K562 (cell line): ENCODE measurements around the gene SLC2A6. TPM values are rescaled to one million over a fixed set of nuclear protein-coding genes. Genes with fewer than 3 reads are reported as not detected.
A peak's percentile ranks its signal among the peaks of the same experiment; 100 is the strongest.

Source experiments
- ATAC-seq: fragments of 200-7000 bp; cut with Tn5 transposase; 3 replicates; pipeline ENCODE4 v1.9.1; 2020; ENCODE audit warnings: moderate library complexity
- BruUV-seq: library from RNA; stranded (reverse); fragments of 400-500 nt; replicated peaks from 2 replicates; lab custom pipeline; 2021; lab: Mats Ljungman, UMichigan
- CTCF ChIA-PET: fragments of 300-600 bp; formaldehyde crosslinking; extraction: SDS; loops from one replicate; lab custom pipeline; 2021; ENCODE audit warnings: low intra/inter-chr PET ratio; lab: Yijun Ruan, JAX
- POLR2A ChIA-PET: fragments of 300-600, 350-650 bp; sonication (Branson Sonifier 250); formaldehyde crosslinking; extraction: SDS; loops from one replicate; lab custom pipeline; 2021; ENCODE audit warnings: antibody characterized with exemption, inconsistent platforms; lab: Yijun Ruan, JAX
- DNase-seq, 4 experiments: peaks; one replicate each; pipeline versions ENCODE4 v3.0.0 to v3.0.0-alpha.2; 2011 to 2018; ENCODE audit warnings: low spot score in 3 of 4, mixed read lengths in 3 of 4; ENCODE audit errors: extremely low read depth in 1 of 4
- FAIRE-seq: peaks from 2 replicates; lab custom pipeline; 2011; peaks lifted over from hg19 to GRCh38; lab: Jason Lieb, UNC
- H2AFZ ChIP-seq: 2 replicates; pipeline ENCODE4 v1.6.0; 2011; ENCODE audit warnings: low read depth, low read length, control low read depth, inconsistent platforms
- H3K27ac ChIP-seq: fragments of 200-600 bp; 3 replicates; pipeline ENCODE4 v1.8.0; 2011; ENCODE audit warnings: low read depth, mild to moderate bottlenecking, control low read depth, inconsistent platforms, low read length, moderate library complexity, mixed read lengths; ENCODE audit errors: extremely low read depth
- H3K27me3 ChIP-seq, 2 experiments: fragments of 300-600 bp in 1 of 2; 2 replicates in 1 of 2; 3 replicates in 1 of 2; pipeline versions ENCODE4 v1.6.0 to v1.8.0; 2011; ENCODE audit warnings: inconsistent platforms in 2 of 2, low read length in 2 of 2, mild to moderate bottlenecking in 1 of 2, mixed read lengths in 1 of 2, moderate library complexity in 1 of 2; ENCODE audit not compliant: control insufficient read depth in 2 of 2, insufficient read depth in 2 of 2
- H3K36me3 ChIP-seq: fragments of 300-600 bp; 3 replicates; pipeline ENCODE4 v1.8.0; 2011; ENCODE audit warnings: mild to moderate bottlenecking, low read length, inconsistent platforms; ENCODE audit not compliant: control insufficient read depth, insufficient read depth
- H3K4me1 ChIP-seq, 2 experiments: fragments of 200-600 bp in 1 of 2; replicated peaks in 1 of 2; 2 replicates in 1 of 2; 3 replicates in 1 of 2; pipeline versions ENCODE4 v1.5.1 to v1.8.0; 2011; ENCODE audit warnings: inconsistent platforms in 2 of 2, low read length in 2 of 2, mild to moderate bottlenecking in 1 of 2, mixed read lengths in 1 of 2, moderate library complexity in 1 of 2; ENCODE audit not compliant: control insufficient read depth in 2 of 2, insufficient read depth in 2 of 2
- H3K4me2 ChIP-seq: 2 replicates; pipeline ENCODE4 v1.6.1; 2011; ENCODE audit warnings: low read length, control low read depth, inconsistent platforms, mixed read lengths; ENCODE audit not compliant: insufficient read depth
- H3K4me3 ChIP-seq: fragments of 200-600 bp; sonication (generic), shearing (Covaris generic); 2 replicates; pipeline ENCODE4 v1.5.1; 2016; ENCODE audit warnings: control low read depth, inconsistent platforms
- H3K79me2 ChIP-seq: fragments of 200-600 bp; 3 replicates; pipeline ENCODE4 v1.8.0; 2011; ENCODE audit warnings: low read length, inconsistent platforms; ENCODE audit not compliant: control insufficient read depth, insufficient read depth
- H3K9ac ChIP-seq, 2 experiments: 2 replicates each; pipeline versions ENCODE4 v1.6.0 to v1.6.1; 2011; ENCODE audit warnings: low read depth in 2 of 2, low read length in 2 of 2, control low read depth in 1 of 2, inconsistent platforms in 1 of 2, mild to moderate bottlenecking in 1 of 2, mixed read lengths in 1 of 2; ENCODE audit not compliant: insufficient read depth in 1 of 2
- H3K9me1 ChIP-seq: one replicate; pipeline ENCODE4 v1.6.0; 2011; ENCODE audit warnings: inconsistent platforms, mild to moderate bottlenecking, low read length, moderate library complexity; ENCODE audit not compliant: control insufficient read depth, insufficient read depth
- H3K9me3 ChIP-seq: replicated peaks from 2 replicates; pipeline ENCODE4 v1.5.1; 2011; ENCODE audit warnings: low read depth, low read length, inconsistent platforms; ENCODE audit not compliant: control insufficient read depth, insufficient read depth
- H4K20me1 ChIP-seq: replicated peaks from 2 replicates; pipeline ENCODE4 v1.6.1; 2011; ENCODE audit warnings: low read length, inconsistent platforms, mixed read lengths; ENCODE audit not compliant: control insufficient read depth, insufficient read depth
- BCL6 ChIP-seq: fragments of 250-450 bp; sonication (Bioruptor Pico); IDR thresholded peaks from 2 replicates; pipeline ENCODE4 v1.4.0; 2020
- CBX3 ChIP-seq, 2 experiments: IDR thresholded peaks; 1 replicate in 1 of 2; 2 replicates in 1 of 2; pipeline ENCODE4 v1.6.1; 2012; ENCODE audit warnings: inconsistent platforms in 2 of 2, low read length in 2 of 2, borderline replicate concordance in 1 of 2, control low read depth in 1 of 2
- E2F8 ChIP-seq: fragments of 450-650 bp; IDR thresholded peaks from 2 replicates; pipeline ENCODE4 v1.7.1; 2018; ENCODE audit warnings: mild to moderate bottlenecking, low read depth; ENCODE audit not compliant: partially characterized antibody
- FOXJ3 ChIP-seq: sonication (generic); formaldehyde crosslinking; IDR thresholded peaks from 2 replicates; pipeline ENCODE4 v1.4.0; 2020; ENCODE audit warnings: mild to moderate bottlenecking, missing genetic modification reagents
- HMG20B ChIP-seq: fragments of 250-450 bp; sonication (Bioruptor Pico); IDR thresholded peaks from 2 replicates; pipeline ENCODE4 v1.5.0; 2021; ENCODE audit warnings: mild to moderate bottlenecking
- MEF2A ChIP-seq: IDR thresholded peaks from 2 replicates; pipeline ENCODE4 v1.6.1; 2011; ENCODE audit warnings: low read depth, mild to moderate bottlenecking, low read length, moderate library complexity; ENCODE audit not compliant: control insufficient read depth
- MEF2D ChIP-seq: conservative IDR thresholded peaks from 2 replicates; pipeline ENCODE4 v1.6.1; 2016; ENCODE audit warnings: low read depth, missing genetic modification characterization, missing compliant biosample characterization
- POLR2AphosphoS5 ChIP-seq: IDR thresholded peaks from 2 replicates; pipeline ENCODE4 v1.6.1; 2011; ENCODE audit warnings: mild to moderate bottlenecking, low read depth, low read length, moderate library complexity; ENCODE audit not compliant: control insufficient read depth, insufficient read depth
- RBBP5 ChIP-seq: fragments of 200-600 bp; sonication (generic); IDR thresholded peaks from 2 replicates; pipeline ENCODE4 v1.6.1; 2012; ENCODE audit warnings: borderline replicate concordance, mild to moderate bottlenecking, low read length, control low read depth, inconsistent platforms; ENCODE audit not compliant: insufficient read depth, poor library complexity, severe bottlenecking
- SIRT6 ChIP-seq: IDR thresholded peaks from one replicate; pipeline ENCODE4 v1.6.1; 2012; ENCODE audit warnings: low read depth, mild to moderate bottlenecking, control low read depth, inconsistent platforms, low read length, moderate library complexity
- SNIP1 ChIP-seq: fragments of 450-650 bp; IDR thresholded peaks from 2 replicates; pipeline ENCODE4 v1.7.1; 2017; ENCODE audit warnings: low read depth, mild to moderate bottlenecking
- STAT5B ChIP-seq: fragments of 250-450 bp; sonication (Bioruptor Pico); IDR thresholded peaks from 2 replicates; pipeline ENCODE4 v1.8.0; 2021; ENCODE audit warnings: mild to moderate bottlenecking, inconsistent platforms
- TRIM24 ChIP-seq, 2 experiments: fragments of 450-650 bp; IDR thresholded peaks; 2 replicates each; pipeline ENCODE4 v1.6.1; 2016
- ZFP30 ChIP-seq: fragments of 250-450 bp; sonication (Bioruptor Pico); IDR thresholded peaks from 2 replicates; pipeline ENCODE4 v1.8.0; 2022; ENCODE audit warnings: moderate library complexity, mild to moderate bottlenecking, inconsistent platforms, borderline replicate concordance
- ZNF280A ChIP-seq: fragments of 450-650 bp; IDR thresholded peaks from 2 replicates; pipeline ENCODE4 v1.6.1; 2018; ENCODE audit warnings: mild to moderate bottlenecking, low read depth; ENCODE audit not compliant: partially characterized antibody
- ZNF282 ChIP-seq: sonication (generic); formaldehyde crosslinking; IDR thresholded peaks from 2 replicates; pipeline ENCODE4 v1.8.1; 2023; ENCODE audit warnings: missing genetic modification reagents
- ZNF311 ChIP-seq: fragments of 250-450 bp; sonication (Bioruptor Pico); IDR thresholded peaks from 2 replicates; pipeline ENCODE4 v1.4.0; 2020; ENCODE audit warnings: mild to moderate bottlenecking, moderate library complexity
- ZNF41 ChIP-seq: fragments of 250-450 bp; sonication (Bioruptor Pico); conservative IDR thresholded peaks from 2 replicates; pipeline ENCODE4 v1.4.0; 2020; ENCODE audit warnings: mild to moderate bottlenecking
- WGBS: fragments of 100-300 bp; shearing (Covaris generic); methylation state at CpG from one replicate; pipeline ENCODE4 v1.1.6; 2016; ENCODE audit warnings: low coverage, mixed read lengths; ENCODE audit not compliant: insufficient coverage; ENCODE audit errors: missing lambda C conversion rate; 5-methylcytosine and 5-hydroxymethylcytosine counted together
- in situ Hi-C: fragments of 300-500 bp; cut with MboI; formaldehyde crosslinking; loops from 4 replicates; pipeline ENCODE4 v1.15.0; 2018; ENCODE audit warnings: inconsistent platforms, mixed read lengths
- intact Hi-C: fragments of 100-400 bp; cut with micrococcal nuclease; formaldehyde crosslinking; loops from 2 replicates; pipeline ENCODE4 v1.14.2; 2022
- polyA plus RNA-seq, 8 experiments: library from polyadenylated mRNA; depleted of rRNA in 4 of 8; stranded (reverse) in 5 of 8; unstranded in 3 of 8; fragments of >200 nt; fragmentation: Nextera tagmentation in 2 of 8; fragmentation: Illumina TruSeq in 1 of 8; extraction: Ambion mirVana in 2 of 8; extraction: Trizol in 1 of 8; gene quantifications; 2 replicates each; pipeline versions ENCODE4 v1.2.1 to v1.2.3, GENCODE V29; 2011 to 2014; ENCODE audit warnings: inconsistent platforms in 1 of 8, missing spikeins in 1 of 8
- total RNA-seq, 7 experiments: library from RNA; depleted of rRNA in 6 of 7; stranded (reverse); fragments of >200 nt in 6 of 7; fragmentation: Illumina TruSeq in 2 of 7; extraction: Trizol in 2 of 7; gene quantifications; 2 replicates each; pipeline versions ENCODE4 v1.2.1 to v1.2.3, GENCODE V29; 2011 to 2021; ENCODE audit warnings: low replicate concordance in 1 of 7
- TF ChIP-seq, protein P1 (sequence below): fragments of 450-650 bp; formaldehyde crosslinking; IDR thresholded peaks from 2 replicates; pipeline ENCODE4 v1.4.0; 2022; ENCODE audit warnings: missing genetic modification characterization

Gene SLC2A6
- total and polyA plus RNA-seq, 9 of the 15 experiments (the other 6 are each of a cell fraction or from before 2014, with no cell fraction given), result 0.04 to 0.38 (median 0.09) TPM; not detected in 3

- in situ Hi-C loops (no loop called here), intact Hi-C loops (no loop called here)
- Histone ChIP-seq H3K27me3 (peaks cover 6 to 29% of the 10 kb centered on the region in 2 experiments; a peak in 4 of 5 replicates), H3K9ac (no peak overlapping the region), H3K27ac (no peak overlapping the region), H3K4me3 (no peak overlapping the region), H3K4me1 (peaks cover 20 to 21% of the 10 kb centered on the region in 2 experiments), H2AFZ (no peak overlapping the region), H3K79me2 (no peaks in the 10 kb centered on the region), H3K4me2 (no peak overlapping the region), H3K9me1 (no peaks in the 10 kb centered on the region), H4K20me1 (0 out of 2 replicates have a peak, but pooled peaks cover 4% of the 10 kb centered on the region), H3K36me3 (no peaks in the 10 kb centered on the region), H3K9me3 (no peaks in the 10 kb centered on the region)
- CTCF ChIA-PET, result no interaction called here
- no peak for DNase-seq
- WGBS, result 27% methylated on average over 1 of the region's 1 CpG
- POLR2A ChIA-PET, result no interaction called here
- FAIRE-seq, result no peak
- BruUV-seq, result no TSS peak
- no peak for ATAC-seq
- no peak for TF ChIP-seq FOXJ3 (CRISPR knock-in tag)
- peak; percentile 80 for TF ChIP-seq MEF2D (tag)
- TF ChIP-seq STAT5B (CRISPR knock-in tag), result no peak
- no peak for TF ChIP-seq E2F8
- TF ChIP-seq, protein P1, sequence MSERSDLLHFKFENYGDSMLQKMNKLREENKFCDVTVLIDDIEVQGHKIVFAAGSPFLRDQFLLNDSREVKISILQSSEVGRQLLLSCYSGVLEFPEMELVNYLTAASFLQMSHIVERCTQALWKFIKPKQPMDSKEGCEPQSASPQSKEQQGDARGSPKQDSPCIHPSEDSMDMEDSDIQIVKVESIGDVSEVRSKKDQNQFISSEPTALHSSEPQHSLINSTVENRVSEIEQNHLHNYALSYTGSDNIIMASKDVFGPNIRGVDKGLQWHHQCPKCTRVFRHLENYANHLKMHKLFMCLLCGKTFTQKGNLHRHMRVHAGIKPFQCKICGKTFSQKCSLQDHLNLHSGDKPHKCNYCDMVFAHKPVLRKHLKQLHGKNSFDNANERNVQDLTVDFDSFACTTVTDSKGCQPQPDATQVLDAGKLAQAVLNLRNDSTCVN (CRISPR knock-in tag), result no peak
- no peak for TF ChIP-seq RBBP5
- peak in 1 of 2 experiments; percentile 43; a peak in 1 of 4 replicates for TF ChIP-seq TRIM24 (IDR thresholded peaks at IDR 0.05)
- TF ChIP-seq HMG20B, result no peak
- TF ChIP-seq SNIP1, result no peak
- peak in 1 of 2 experiments; percentile 84; a peak in 2 of 3 replicates for TF ChIP-seq CBX3 (IDR thresholded peaks at IDR 0.05; ENCODE audit: borderline replicate concordance in 1 of 2, low read length in 2 of 2)
- no peak for TF ChIP-seq ZNF282 (CRISPR knock-in tag)
- no peak for TF ChIP-seq BCL6 (CRISPR knock-in tag)
- peak; percentile 98 for TF ChIP-seq ZNF41 (CRISPR knock-in tag)
- peak; percentile 86 for TF ChIP-seq MEF2A
- TF ChIP-seq POLR2AphosphoS5, result no peak
- TF ChIP-seq ZNF311 (CRISPR knock-in tag), result no peak
- TF ChIP-seq SIRT6, result no peak
- peak; percentile 85 for TF ChIP-seq ZNF280A
- peak; percentile 74; the same call in 1 of the 2 replicates for TF ChIP-seq ZFP30
Measured at GRCh38 chr9:133502112-133502511, 23.2 kb upstream of the SLC2A6 start.
